NCI-H2029 treated with DMSO at 0.1 percent for 48 hours (cell line): ENCODE results near the gene G3BP2.
A peak's percentile ranks its signal among the peaks of the same experiment; 100 is the strongest.
"Not testable (repeated sequence)": the region's sequence is repeated elsewhere in the genome, so short reads cannot be mapped to it uniquely, and the experiment has no call there.

Experiments used
- DNase-seq: peaks from one replicate; lab custom pipeline; 2025; lab: John Stamatoyannopoulos, UW

The G3BP2 gene

DNA sequence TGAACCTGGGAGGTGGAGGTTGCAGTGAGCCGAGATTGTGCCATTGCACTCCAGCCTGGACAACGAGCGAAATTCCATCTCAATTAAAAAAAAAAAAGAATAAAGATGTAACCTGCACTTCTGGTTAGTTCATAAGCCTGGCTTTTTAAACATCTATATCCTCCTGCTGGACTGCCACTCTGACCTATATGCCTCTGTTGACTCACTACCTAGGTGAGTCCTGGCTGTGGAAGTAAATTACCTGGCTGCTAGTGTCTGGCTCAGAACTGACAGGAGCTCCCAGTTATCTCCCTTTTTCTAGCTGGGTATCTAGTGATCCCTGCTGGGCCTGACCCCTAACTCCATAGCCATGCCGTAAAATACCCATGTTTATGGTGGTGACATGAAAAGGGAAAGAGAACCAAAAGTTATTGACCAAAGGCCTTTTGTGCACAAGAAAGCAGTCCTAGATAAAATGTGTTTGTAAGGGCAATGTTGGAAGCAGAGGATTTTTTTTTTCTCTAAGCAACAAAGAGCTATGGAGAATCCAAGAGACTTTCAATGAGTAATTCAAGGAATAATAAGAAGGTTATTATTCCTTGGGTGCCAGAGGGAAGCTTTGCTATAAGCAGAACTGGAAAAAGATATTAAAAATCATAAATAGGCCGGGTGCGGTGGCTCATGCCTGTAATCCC is 10.4 kb upstream of the G3BP2 start:
- DNase-seq: no peak

DNA sequence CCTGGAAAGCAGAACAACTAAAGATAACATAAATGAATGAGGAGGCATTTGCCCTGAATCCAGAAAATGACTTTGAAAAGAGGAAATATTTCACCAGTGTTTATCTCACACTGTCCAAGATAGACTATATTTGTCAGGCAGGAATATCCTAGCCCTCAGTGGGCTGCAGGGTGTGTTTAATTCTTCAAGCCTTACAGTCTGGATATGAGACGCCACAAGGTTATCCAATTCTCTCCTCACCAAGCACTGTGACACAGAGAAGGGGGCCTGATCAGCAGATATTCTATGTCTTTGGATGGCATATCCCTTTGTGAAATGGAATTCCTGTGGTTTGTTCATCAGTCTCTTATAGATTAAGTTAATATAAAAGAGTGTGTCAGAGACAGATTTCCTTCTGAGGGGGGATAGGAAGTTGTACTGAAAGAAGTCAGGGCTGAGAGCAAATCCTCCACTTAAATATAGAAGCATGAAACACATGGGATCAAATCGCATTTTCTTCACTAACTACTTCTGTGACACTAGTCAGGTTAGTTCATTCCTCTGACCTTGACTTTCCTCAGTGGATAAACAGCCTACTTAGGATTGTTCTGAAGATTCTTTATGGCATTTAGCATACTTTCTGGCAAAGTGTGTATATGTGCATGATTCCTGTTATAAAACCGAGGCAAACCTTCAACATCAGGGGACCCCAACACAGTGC is 6.8 kb upstream of the G3BP2 start:
- DNase-seq: no peak

DNA sequence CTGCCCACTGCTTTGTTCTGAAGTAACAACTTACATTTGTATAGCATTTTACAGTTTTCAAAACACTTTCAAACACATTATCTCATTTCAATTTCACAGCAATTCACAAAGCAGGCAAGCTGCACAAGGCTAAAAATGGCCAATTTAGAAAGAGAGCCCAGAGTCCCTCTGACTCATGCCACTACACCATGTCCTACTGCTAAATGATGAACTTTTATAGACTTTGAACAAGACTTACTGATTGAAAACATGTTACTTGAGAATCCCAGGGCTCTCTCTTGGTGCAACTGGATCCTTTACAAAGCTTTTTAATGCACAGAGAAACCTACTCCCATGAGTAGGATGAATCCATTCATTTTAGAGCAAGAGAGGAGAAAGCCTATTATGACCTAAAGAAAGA is 5.8 kb upstream of the G3BP2 start:
- DNase-seq: no peak

DNA sequence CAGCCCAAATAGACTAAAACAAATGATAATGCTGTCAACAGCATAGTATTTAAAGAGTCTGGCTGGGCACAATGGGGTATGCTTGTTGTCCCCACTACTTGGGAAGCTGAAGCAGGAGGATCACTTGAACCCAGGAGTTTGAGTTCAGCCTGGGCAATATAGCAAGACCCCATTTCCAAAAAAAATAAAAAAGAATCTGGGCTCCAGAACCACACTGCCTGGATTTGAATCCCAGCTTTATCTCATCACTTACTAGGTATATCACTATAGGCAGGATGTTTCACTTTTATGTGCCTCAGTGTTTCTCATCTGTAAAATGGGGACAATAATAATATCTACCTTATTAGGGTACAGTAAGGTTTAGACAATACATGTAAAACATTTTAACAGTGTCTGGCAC is 5.3 kb upstream of the G3BP2 start:
- DNase-seq: no peak

DNA sequence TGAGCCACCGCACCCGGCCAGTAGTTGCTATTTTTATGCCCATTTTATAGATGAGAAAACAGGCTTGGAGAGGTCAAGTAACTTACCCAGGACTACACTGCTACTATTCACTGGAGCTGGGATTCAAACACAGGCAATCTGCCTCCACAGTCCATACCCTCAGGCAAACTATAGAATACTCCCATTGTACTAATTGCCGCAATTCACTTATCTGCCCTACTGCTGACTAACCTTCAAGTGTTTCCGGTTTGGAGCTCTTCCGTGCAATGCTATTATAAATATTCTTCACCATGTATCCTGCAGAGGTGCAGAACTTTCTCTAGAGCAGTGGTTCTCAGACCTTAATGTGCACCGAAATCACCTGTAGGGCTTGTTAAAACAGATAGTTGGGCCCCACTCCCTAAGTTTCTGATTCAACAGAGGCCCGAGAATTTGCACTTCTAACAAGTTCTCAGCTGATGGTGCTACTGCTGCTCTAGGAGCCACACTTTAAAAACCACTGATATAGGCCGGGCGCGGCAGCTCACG is 1.9 kb upstream of the G3BP2 start:
- DNase-seq: no peak

DNA sequence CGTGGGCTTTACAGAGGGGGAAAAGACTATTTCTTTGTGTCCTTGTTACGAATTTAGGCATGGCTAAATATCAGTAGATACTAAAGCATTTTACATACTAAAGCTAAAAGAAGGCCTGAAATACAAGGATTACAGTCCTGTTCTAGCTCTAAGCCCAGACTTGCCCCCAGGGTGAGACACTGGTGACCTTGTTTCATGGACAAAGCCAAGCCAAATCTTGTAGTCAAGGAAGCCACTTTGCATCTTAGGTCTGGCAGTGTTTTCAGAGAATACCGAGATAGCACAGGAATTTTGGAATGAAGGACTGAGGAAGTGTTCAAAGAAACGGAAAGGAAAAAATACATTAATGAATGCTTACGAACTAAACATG is 733 bp upstream of the G3BP2 start:
- no peak for DNase-seq

DNA sequence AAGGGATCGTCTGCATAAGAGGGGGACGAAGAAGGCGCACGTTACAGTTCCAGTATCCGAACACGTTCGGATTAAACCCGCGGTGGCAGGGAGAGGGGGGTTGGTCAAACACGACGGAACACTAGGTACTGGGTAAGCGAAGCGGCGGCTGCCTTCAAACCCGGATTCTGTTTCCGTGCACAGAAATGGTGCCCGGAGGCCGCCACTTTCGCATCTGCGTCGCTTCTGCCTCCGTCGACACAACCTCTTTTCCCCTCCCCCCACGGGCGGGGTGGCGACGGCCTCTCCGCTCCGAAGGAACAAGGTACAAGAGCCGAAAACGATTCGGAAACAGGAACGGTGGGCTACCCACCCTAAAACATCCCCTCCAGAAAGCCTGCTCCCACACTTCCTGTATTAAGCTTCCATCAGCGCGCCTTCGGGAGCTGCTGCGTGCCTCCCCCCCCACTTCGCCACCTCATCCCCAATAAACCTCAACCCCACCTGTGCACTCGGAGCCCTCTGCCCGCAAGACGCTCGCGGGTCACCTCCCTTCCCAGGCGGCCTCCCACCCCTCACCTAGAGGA is 667 bp downstream of the G3BP2 start:
- DNase-seq: peak; percentile 26

DNA sequence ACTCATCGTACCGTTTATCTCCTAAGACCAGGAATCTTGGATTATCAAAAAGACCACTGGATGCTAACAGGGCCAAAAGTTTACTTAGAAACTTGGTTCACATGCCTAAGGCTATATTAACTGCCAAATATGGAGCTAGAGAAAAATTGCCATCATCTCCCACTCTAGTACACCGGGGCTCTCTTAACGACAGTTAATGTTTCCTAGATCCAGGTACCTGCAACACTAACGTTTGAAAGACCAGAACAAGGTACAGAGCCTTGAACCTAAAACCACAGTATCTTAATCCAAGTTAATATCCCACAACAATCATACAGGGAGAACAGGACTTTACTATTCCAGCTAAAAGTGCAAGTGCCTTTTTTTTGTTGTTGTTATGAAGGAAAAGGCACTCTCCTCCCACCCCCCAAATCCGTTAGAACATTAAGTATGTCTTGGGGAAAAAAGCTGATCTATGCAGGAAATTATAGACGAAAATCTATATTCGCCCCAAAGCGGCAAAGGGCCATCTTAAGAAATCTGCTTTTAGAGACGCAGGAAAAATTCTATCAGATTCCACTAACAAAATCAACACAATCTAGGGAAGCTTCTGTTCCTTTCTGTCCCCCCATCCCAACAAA is 1.3 kb downstream of the G3BP2 start:
- DNase-seq: no peak

DNA sequence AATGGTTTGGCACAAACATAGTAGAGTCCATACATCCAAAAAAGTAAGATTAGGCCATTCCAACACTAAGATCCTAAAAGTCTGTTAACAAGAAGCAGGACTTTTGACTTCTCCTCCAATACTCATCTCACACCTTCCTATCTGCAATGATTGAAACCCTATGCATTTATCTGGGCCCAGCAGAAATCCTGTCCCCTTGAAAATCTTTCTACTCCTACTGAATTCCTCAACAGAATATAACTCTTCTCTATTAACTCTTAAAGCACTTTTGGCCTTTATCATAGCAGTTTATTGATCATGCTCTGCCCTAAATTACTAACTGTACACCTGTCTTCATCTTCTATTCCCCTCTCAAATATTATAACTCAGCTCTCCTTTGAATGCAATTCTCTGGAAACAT is 4.6 kb downstream of the G3BP2 start:
- no peak for DNase-seq

DNA sequence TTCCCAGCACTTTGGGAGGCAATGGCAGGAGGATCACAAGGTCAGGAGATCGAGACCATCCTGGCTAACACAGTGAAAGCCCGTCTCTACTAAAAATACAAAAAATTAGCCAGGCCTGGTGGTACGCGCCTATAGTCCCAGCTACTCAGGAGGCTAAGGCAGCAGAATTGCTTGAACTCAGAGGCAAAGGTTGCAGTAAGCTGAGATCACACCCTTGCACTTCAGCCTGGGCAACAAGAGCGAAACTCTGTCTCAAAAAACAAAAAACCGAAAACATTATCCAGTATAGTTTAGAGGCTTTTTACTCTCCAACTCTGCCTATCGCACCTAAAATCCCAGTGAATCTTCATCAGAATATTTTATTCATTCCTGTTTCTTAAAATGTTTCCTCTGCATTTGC is 5.6 kb downstream of the G3BP2 start:
- DNase-seq: not testable (repeated sequence)

DNA sequence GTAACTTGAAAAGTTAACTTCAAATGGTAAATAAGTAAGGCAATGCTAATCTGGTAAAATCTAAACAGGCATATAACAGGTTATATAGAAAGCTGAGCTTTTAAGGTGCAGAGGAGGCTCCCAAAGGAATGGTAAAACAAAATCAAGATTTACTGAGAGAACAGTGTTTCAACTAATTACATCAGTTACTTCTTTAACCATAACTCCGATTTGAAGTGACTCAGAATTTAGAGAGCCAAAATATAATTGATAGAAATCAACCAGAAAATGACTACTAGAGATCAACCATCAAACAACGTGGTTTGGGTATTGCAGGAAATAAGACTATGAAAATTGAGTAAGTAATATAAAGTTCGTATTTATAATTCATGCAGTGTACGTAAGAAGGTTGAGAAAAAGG is 6.9 kb downstream of the G3BP2 start:
- DNase-seq: no peak

DNA sequence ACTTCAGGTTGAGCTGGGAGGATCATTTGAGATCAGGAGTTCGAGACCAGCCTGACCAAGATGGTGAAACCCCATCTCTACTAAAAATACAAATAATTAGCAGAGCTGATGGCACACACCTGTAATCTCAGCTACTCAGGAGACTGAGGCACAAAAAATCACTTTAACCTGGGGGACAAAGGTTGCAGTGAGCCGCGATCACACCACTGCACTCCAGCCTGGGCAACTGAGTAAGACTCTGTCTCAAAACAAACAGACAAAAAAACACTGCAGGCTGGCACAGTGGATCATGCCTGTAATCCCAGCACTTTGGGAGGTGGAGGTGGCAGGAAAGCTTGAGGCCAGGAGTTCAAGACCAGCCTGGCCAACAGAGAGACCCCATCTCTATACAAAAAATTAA is 8.6 kb downstream of the G3BP2 start:
- not testable (repeated sequence) for DNase-seq

DNA sequence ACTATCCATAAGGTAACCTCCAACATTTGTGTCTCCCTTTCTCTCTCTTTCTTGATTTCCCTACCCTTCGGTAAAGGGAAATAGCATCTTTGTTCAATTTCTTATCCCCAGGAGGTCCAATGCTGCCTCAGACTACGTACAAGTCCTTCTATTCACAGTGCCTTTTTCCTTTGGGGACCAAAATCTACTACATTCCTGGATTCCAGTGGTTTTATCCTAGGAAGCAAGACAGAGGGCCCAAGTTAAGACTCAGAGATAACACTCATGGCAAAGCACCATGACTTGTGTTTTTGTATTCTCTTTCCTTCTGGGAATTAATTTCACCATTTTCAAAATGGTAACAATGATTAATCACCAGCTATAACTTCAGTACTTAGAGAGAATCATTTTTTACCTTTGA is 10.6 kb downstream of the G3BP2 start:
- no peak for DNase-seq

DNA sequence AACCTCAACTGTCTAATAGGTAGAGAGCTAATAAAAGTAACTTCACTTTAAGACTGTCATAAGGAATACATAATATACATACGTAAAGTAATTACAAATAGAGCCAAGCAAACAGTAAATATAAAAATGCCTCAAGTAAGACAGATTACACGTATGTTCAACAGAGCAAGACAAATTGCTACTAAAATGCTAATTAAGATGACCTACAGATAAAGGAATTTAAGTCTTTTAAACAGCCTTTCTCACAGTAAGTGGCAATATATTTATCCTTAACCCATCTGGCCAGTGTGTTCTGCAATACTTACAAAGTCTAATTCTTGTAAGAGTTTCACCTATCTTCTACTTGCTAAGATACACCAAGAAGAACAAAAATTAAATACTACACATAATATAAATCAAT is 12.7 kb downstream of the G3BP2 start:
- DNase-seq: no peak

DNA sequence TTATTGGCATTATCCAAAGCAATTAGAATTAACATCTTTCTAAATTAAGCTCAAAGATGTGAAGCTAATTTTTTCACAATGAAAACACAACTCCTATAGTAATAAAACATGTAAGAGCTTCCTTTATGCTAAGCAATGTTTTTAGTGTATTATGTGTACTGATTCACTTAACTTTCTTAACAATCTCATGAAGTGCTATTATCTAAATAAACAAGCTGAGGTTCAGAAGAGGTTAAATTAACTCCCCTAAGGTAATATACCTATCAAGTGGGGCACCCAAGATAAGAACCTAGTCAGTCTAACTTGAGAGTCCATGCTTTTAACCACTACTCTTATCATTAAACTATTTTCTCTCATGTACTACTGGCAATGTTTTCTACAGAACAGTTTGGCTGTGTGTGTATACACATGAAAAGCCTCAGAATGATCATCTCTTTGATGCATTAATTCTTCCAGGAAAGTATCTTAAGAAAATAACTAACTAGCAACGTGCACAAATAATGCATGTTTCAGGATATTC is 13.6 kb downstream of the G3BP2 start:
- no peak for DNase-seq

DNA sequence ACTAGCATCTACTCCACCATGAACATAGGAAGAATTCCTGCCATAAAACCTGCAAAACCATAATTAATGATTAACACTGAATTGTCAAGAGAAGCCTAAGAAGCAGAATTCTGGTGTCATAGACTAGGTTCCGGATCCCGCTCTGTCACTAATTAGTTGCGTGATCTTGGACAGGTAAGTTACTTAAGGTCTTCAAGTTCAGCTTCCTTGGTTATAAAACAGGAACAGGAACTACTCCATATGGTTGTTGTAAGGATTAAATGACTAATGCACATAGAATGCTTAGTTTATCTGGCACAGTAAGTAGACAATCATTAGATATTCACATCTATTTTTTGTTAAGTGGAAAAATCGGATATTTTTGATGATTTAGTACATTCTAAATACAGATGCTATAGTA is 14.3 kb downstream of the G3BP2 start:
- no peak for DNase-seq

DNA sequence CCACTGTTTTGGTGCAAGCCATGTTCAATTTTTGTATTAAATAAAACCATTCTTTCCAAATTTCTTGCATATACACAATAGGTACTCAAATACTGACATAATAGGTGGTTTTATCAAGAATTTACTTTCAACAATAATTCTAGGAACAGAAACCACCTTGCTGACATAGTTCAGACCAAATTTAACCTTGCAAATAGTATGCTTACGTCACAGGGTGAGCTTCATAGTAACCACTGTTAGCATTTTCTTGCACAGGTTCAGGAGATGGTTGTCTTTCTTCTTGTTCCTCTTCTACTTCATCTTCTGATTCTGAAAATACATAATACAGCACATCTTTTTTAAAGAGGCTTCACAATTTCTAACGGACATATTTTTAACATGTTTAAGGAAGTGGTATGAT is 17.6 kb downstream of the G3BP2 start:
- no peak for DNase-seq

DNA sequence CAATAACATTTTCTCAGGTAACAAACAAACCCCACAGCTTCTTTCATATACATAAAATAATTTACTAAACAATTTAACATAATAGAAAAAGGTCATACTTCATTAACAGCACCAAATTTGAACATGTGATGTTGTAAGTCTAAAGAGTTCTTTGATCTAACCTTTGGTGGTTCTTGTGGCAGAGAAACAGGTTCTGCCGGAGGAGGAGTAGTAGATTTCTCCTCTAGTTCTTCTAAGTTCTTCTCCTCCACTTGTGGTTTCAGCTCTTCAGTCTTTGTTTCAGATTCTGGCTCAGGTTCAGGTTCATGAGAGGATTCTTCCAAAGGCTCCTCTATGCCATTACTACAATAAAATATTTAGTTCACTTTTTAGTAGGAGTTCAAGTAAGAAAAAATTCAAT is 18.3 kb downstream of the G3BP2 start:
- no peak for DNase-seq

DNA sequence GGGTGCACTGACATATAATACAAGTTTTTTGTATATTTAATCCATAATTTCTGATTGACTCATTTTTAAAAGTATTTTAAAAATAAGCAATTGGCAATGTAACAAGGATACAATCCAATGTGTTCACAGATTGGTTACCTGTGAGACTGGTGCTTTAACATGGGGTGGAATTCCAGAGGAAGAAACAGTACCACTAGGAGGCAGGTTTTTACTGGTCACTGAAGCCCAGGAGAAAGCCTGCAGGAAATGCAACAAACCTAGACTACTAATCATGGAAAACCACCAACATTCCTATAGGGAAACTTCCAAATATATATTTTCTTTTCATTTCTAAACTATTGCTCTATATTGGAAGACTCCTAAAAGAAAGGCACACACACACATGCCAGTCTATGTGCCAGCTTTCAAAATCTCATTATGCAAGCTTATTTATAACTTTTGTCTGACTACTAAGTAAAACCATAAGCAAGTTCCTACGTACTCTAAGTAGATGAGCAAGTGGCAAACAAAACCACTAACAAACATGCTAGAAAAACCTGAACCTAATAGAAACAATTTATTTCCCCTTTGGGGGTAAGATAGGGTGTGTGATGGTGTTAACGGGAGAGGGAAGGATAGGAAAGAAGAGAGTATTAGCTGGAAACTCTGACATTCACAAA is 19.2 kb downstream of the G3BP2 start:
- DNase-seq: no peak

DNA sequence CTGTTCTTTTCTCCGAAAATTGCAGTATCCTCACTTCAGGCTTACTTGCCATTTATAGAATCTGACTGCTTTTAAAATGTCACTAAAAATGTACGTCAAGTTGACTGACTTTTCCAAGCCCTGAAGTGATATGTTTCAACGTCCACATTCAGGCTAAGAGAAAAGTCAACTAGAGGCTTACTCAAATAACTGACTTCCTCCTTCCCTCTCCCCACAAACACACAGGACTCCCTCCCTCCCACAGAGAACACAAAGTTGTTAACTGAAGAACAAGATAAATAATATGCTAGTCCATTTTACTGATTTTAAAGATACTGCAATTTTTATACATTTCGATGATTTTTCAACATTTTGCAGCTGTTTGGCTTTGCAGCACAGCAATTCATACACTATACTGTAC is 29.1 kb downstream of the G3BP2 start:
- no peak for DNase-seq

DNA sequence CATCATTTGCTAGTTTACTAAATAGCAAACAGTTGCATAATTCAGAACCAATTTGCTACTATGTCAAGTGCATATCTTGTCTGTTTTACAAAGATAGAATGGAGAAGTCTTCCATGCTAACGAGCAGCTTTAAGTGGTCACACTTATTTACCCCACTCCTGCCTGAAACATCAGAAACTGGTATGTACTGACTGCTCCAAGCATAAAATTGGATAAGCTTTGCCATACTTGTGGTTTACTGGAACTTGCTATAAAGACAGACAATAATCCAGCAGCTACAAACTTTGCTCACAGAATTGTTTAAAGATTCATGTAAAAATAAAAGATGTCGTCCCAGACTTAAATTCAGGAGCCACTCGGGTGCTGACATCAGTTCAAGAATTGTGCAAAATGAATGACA is 29.6 kb downstream of the G3BP2 start:
- no peak for DNase-seq

DNA sequence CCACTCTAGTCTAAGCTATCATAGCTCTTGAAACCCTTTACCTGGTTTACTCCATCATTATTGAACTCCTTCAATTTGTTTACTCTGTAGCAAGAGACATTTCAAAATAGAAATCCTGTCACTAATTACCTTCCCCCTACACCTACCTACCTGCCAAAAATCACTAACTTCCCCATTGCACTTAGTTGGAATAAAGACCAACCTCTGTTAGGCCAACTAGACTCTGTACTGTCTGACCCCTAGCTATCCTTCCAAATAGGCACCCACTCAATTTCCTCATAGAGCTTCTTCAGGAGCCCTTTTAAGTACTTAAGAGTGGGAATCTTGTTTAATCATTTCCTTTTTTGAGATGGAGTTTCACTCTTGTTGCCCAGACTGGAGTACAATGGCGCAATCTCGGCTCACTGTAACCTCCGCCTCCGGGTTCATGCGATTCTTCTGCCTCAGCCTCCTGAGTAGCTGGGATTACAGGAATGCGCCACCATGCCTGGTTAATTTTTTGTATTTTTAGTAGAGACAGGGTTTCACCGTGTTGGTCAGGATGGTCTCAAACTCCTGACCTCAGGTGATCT is 34.0 kb downstream of the G3BP2 start:
- DNase-seq: no peak
